ENCODE measurements around the gene RALGPS1.

The RALGPS1 gene

GRCh38 chr9:127250896-127251391 is 336.4 kb downstream of the RALGPS1 start:
- H3K4me3 ChIP-seq (ENCODE audit: low read depth, low read length), result no peak overlapping the region
- TF ChIP-seq CTCF (IDR thresholded peaks at IDR 0.05; ENCODE audit: borderline replicate concordance, insufficient read depth, low read depth, low read length), result no peak

- H3K4me3 ChIP-seq (ENCODE audit: low read depth, low read length), result no peak overlapping the region
- no peak for TF ChIP-seq CTCF (IDR thresholded peaks at IDR 0.05; ENCODE audit: borderline replicate concordance, insufficient read depth, low read depth, low read length)
Observed at GRCh38 chr9:127252410-127253318, 338.1 kb downstream of the RALGPS1 start.

- no peak for TF ChIP-seq CTCF (IDR thresholded peaks at IDR 0.05; ENCODE audit: borderline replicate concordance, insufficient read depth, low read depth, low read length)
- H3K4me3 ChIP-seq (ENCODE audit: low read depth, low read length), result no peak overlapping the region
Observed at GRCh38 chr9:127253446-127253845, 338.9 kb downstream of the RALGPS1 start.

- TF ChIP-seq CTCF (IDR thresholded peaks at IDR 0.05; ENCODE audit: borderline replicate concordance, insufficient read depth, low read depth, low read length), result no peak
- no peak overlapping the region for H3K4me3 ChIP-seq (ENCODE audit: low read depth, low read length)
Observed at GRCh38 chr9:127255692-127256091, 341.1 kb downstream of the RALGPS1 start.

GRCh38 chr9:127256324-127256723 is 341.7 kb downstream of the RALGPS1 start:
- H3K4me3 ChIP-seq (ENCODE audit: low read depth, low read length), result no peak overlapping the region
- TF ChIP-seq CTCF (IDR thresholded peaks at IDR 0.05; ENCODE audit: borderline replicate concordance, insufficient read depth, low read depth, low read length), result no peak

- no peak for TF ChIP-seq CTCF (IDR thresholded peaks at IDR 0.05; ENCODE audit: borderline replicate concordance, insufficient read depth, low read depth, low read length)
Observed at GRCh38 chr9:127258606-127259471, 344.3 kb downstream of the RALGPS1 start.

More at GRCh38 chr9:127258606-127259471, 344.3 kb downstream of the RALGPS1 start:
- no peak overlapping the region for H3K4me3 ChIP-seq (ENCODE audit: low read depth, low read length)

All from GM12875 (cell line).